Stomach (tissue), 9 donors: ENCODE results near the gene RCOR1. TPM values are rescaled to one million over a fixed set of nuclear protein-coding genes. Genes with fewer than 3 reads are reported as not detected.

Experiments
- DNase-seq, 2 donors: peaks; one replicate each; pipeline versions ENCODE4 v3.0.0 to v3.0.0-alpha.2; 2013 to 2019
- H3K27ac ChIP-seq, 5 donors: fragments of 200-600 bp in 4 of 5; sonication (generic) in 4 of 5; one replicate each; pipeline ENCODE4 v1.5.1; 2013 to 2019; ENCODE audit warnings: mild to moderate bottlenecking in 1 of 5, moderate library complexity in 1 of 5
- H3K27me3 ChIP-seq, 3 donors: fragments of 200-600 bp; sonication (generic); one replicate each; pipeline ENCODE4 v1.5.1; 2017 to 2019; ENCODE audit warnings: mixed run types in 1 of 3
- H3K36me3 ChIP-seq, 4 donors: fragments of 200-600 bp; sonication (generic); 1 replicate in 3 of 4; 2 replicates in 1 of 4; pipeline ENCODE4 v1.5.1; 2016 to 2019
- H3K4me1 ChIP-seq, 4 donors: fragments of 200-600 bp; sonication (generic); one replicate each; pipeline ENCODE4 v1.5.1; 2016 to 2019
- H3K4me3 ChIP-seq, 4 donors: fragments of 200-600 bp; sonication (generic) in 3 of 4; one replicate each; pipeline ENCODE4 v1.5.1; 2016 to 2019; ENCODE audit warnings: mild to moderate bottlenecking in 1 of 4
- H3K9me3 ChIP-seq, 4 donors: fragments of 200-600 bp; sonication (generic); one replicate each; pipeline ENCODE4 v1.5.1; 2016 to 2019
- CTCF ChIP-seq, 7 experiments: fragments of 450-650 bp in 4 of 7; fragments of 200-600 bp in 3 of 7; sonication (generic) in 3 of 7; IDR thresholded peaks; one replicate each; pipeline ENCODE4 v1.5.1; 2016 to 2019; ENCODE audit warnings: antibody characterized with exemption in 7 of 7, control low read depth in 2 of 7, mild to moderate bottlenecking in 1 of 7
- EP300 ChIP-seq: sonication (generic); formaldehyde crosslinking; IDR thresholded peaks from one replicate; pipeline ENCODE4 v1.6.1; 2017; ENCODE audit warnings: antibody characterized with exemption
- POLR2A ChIP-seq, 4 donors: fragments of 450-650 bp; IDR thresholded peaks; one replicate each; pipeline ENCODE4 v1.6.1; 2016; ENCODE audit warnings: antibody characterized with exemption in 4 of 4, control low read depth in 2 of 4, mild to moderate bottlenecking in 1 of 4, moderate library complexity in 1 of 4
- POLR2AphosphoS5 ChIP-seq, 3 donors: sonication (generic); formaldehyde crosslinking; IDR thresholded peaks; one replicate each; pipeline ENCODE4 v1.6.1; 2016; ENCODE audit warnings: antibody characterized with exemption in 3 of 3
- WGBS, 5 donors: extraction: QIAGEN DNeasy Blood & Tissue Kit in 3 of 5; methylation state at CpG; one replicate each; pipeline versions ENCODE4 v1.1.5 to v1.1.7; 2013 to 2018; 5-methylcytosine and 5-hydroxymethylcytosine counted together
- intact Hi-C: fragments of 100-400 bp; cut with DNase I; formaldehyde crosslinking; loops from one replicate; pipeline ENCODE4 v1.15.1; 2023; ENCODE audit warnings: low total_unique reads
- polyA plus RNA-seq, 3 donors: library from polyadenylated mRNA; stranded (reverse); fragments of 200-250 nt; gene quantifications; one replicate each; pipeline ENCODE4 v1.2.3, GENCODE V29; 2013
- total RNA-seq, 5 donors: library from RNA; depleted of rRNA; stranded (reverse); fragments of >200 nt; gene quantifications; one replicate each; pipeline versions ENCODE4 v1.1.0 to v1.2.3, GENCODE V29; 2014 to 2016
- donor health status: healthy with polysubstance abuse.
- donor health status: Bipolar disorder and iron deficiency.
- donor health status: healthy.

RCOR1 gene
- total and polyA plus RNA-seq, 8 donors: 4.9 to 60.7 (median 8.3) TPM

DNA sequence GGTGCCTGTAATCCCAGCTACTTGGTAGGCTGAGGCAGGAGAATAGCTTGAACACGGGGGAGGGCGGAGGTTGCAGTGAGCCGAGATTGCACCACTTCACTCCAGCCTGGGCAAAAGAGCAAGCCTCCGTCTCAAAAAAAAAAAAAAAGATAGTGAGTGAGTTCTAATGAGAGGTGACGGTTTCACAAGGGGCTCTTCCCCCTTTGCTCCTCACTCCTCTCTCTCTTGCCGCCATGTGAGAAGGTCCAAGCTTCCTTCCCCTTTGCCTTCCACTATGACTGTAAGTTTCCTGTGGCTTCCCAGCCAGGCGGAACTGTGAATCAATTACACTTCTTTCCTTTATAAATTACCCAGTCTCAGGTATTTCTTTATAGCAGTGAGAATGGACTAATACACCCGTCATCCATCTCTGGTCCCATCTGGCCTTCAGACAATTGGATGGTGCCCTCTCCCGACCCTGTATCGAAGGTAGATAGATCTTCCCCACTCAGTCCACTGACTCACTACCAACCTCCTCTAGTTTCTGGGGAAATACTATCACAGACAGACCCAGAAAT lies 27.0 kb upstream of the RCOR1 start:
- TF ChIP-seq POLR2AphosphoS5 (IDR thresholded peaks at IDR 0.05) (no peak), POLR2A (IDR thresholded peaks at IDR 0.05) (no peak), CTCF (IDR thresholded peaks at IDR 0.05) (no peak), EP300 (no peak)
- H3K4me1 ChIP-seq: peaks cover 0 to 14% (median 4%) of the 10 kb centered on the region in 4 donors
- DNase-seq: no peak
- 70 to 85% (median 81%) methylated on average over 10 of the region's 10 CpGs for WGBS, 5 donors
- intact Hi-C loops: no loop called here
- H3K4me3 ChIP-seq: no peak overlapping the region
- no peaks in the 10 kb centered on the region for H3K36me3 ChIP-seq
- H3K27ac ChIP-seq: no peak overlapping the region
- H3K27me3 ChIP-seq: no peaks in the 10 kb centered on the region
- H3K9me3 ChIP-seq: no peaks in the 10 kb centered on the region

GRCh38 chr14:102565959-102566358 lies 26.5 kb upstream of the RCOR1 start:
- intact Hi-C loops: no loop called here
- TF ChIP-seq CTCF (IDR thresholded peaks at IDR 0.05) (no peak), POLR2A (IDR thresholded peaks at IDR 0.05) (no peak), EP300 (no peak), POLR2AphosphoS5 (IDR thresholded peaks at IDR 0.05) (no peak)
- Histone ChIP-seq H3K36me3 (no peaks in the 10 kb centered on the region), H3K27ac (no peak overlapping the region), H3K27me3 (no peaks in the 10 kb centered on the region), H3K4me3 (no peak overlapping the region), H3K9me3 (no peaks in the 10 kb centered on the region), H3K4me1 (peaks cover 0 to 14% (median 4%) of the 10 kb centered on the region in 4 donors)
- DNase-seq: no peak
- WGBS, 5 donors: 92 to 99% (median 95%) methylated on average over 7 of the region's 7 CpGs

- 39 to 52% (median 45%) methylated on average over 7 of the region's 7 CpGs for WGBS, 5 donors
Observed at GRCh38 chr14:102568115-102568614, 24.3 kb upstream of the RCOR1 start.

GRCh38 chr14:102570334-102570995 lies 22.0 kb upstream of the RCOR1 start:
- Histone ChIP-seq H3K4me1 (peaks cover 0 to 14% (median 4%) of the 10 kb centered on the region in 4 donors), H3K4me3 (no peak overlapping the region), H3K9me3 (no peaks in the 10 kb centered on the region), H3K27ac (no peak overlapping the region), H3K36me3 (no peaks in the 10 kb centered on the region), H3K27me3 (no peaks in the 10 kb centered on the region)
- 91 to 94% (median 93%) methylated on average over 9 of the region's 9 CpGs for WGBS, 5 donors
- intact Hi-C loops: no loop called here
- no peak for TF ChIP-seq POLR2A (IDR thresholded peaks at IDR 0.05)
- no peak for TF ChIP-seq EP300
- no peak for TF ChIP-seq CTCF (IDR thresholded peaks at IDR 0.05)
- TF ChIP-seq POLR2AphosphoS5 (IDR thresholded peaks at IDR 0.05): no peak
- no peak for DNase-seq

More at GRCh38 chr14:102568115-102568614, 24.3 kb upstream of the RCOR1 start:
- no peaks in the 10 kb centered on the region for H3K9me3 ChIP-seq
- no peak for TF ChIP-seq CTCF (IDR thresholded peaks at IDR 0.05)
- TF ChIP-seq POLR2AphosphoS5 (IDR thresholded peaks at IDR 0.05): no peak
- TF ChIP-seq EP300: no peak
- TF ChIP-seq POLR2A (IDR thresholded peaks at IDR 0.05): no peak
- peak; percentile 57 to 69 for DNase-seq
- no peaks in the 10 kb centered on the region for H3K27me3 ChIP-seq
- no peak overlapping the region for H3K4me3 ChIP-seq
- H3K36me3 ChIP-seq: no peaks in the 10 kb centered on the region
- peaks cover 0 to 14% (median 4%) of the 10 kb centered on the region in 4 donors for H3K4me1 ChIP-seq
- intact Hi-C loops: no loop called here
- H3K27ac ChIP-seq: peak overlapping the region in 1 of 5 donors; percentile 39
